OCI-LY7 (cell line): ENCODE results near the gene GABARAPL1. TPM values are rescaled to one million over a fixed set of nuclear protein-coding genes. Genes with fewer than 3 reads are reported as not detected.

Source experiments
- BruUV-seq: library from RNA; stranded (reverse); fragments of 400-500 nt; replicated peaks from 2 replicates; lab custom pipeline; 2021; lab: Mats Ljungman, UMichigan
- CTCF ChIA-PET: fragments of 300-600 bp; sonication (Branson Sonifier 250); formaldehyde crosslinking; loops from one replicate; lab custom pipeline; 2022; ENCODE audit warnings: antibody characterized with exemption; ENCODE audit not compliant: unreplicated experiment; lab: Charles Lee
- POLR2A ChIA-PET: fragments of 300-600 bp; sonication (Branson Sonifier 250); formaldehyde crosslinking; loops from one replicate; lab custom pipeline; 2022; ENCODE audit warnings: antibody characterized with exemption; lab: Charles Lee
- DNase-seq: peaks from one replicate; pipeline ENCODE4 v3.0.0-alpha.2; 2015; ENCODE audit warnings: low spot score
- H2AFZ ChIP-seq: fragments of 200-600 bp; sonication (generic), shearing (Covaris generic); 2 replicates; pipeline ENCODE4 v1.6.1; 2014; ENCODE audit warnings: mild to moderate bottlenecking, antibody characterized with exemption, low read length, moderate library complexity
- H3K27ac ChIP-seq: fragments of 200-600 bp; sonication (generic); 2 replicates; pipeline ENCODE4 v1.5.1; 2014; ENCODE audit warnings: mixed run types, low read depth, mild to moderate bottlenecking, moderate library complexity, low read length, inconsistent platforms; ENCODE audit not compliant: poor library complexity, severe bottlenecking
- H3K36me3 ChIP-seq: fragments of 200-600 bp; sonication (generic); 2 replicates; pipeline ENCODE4 v1.6.1; 2014; ENCODE audit warnings: mild to moderate bottlenecking, antibody characterized with exemption, low read length, moderate library complexity, mixed read lengths; ENCODE audit not compliant: insufficient read depth
- H3K4me1 ChIP-seq: fragments of 200-600 bp; sonication (generic); 2 replicates; pipeline ENCODE4 v1.5.1; 2014; ENCODE audit warnings: mild to moderate bottlenecking, low read length; ENCODE audit not compliant: insufficient read depth, poor library complexity, severe bottlenecking
- H3K4me2 ChIP-seq: fragments of 200-600 bp; sonication (generic); 2 replicates; pipeline ENCODE4 v1.6.1; 2014; ENCODE audit warnings: mild to moderate bottlenecking, low read length
- H3K4me3 ChIP-seq: fragments of 200-600 bp; sonication (generic); 2 replicates; pipeline ENCODE4 v1.5.1; 2014; ENCODE audit warnings: mild to moderate bottlenecking, low read depth, low read length; ENCODE audit not compliant: poor library complexity, severe bottlenecking
- H3K79me2 ChIP-seq: fragments of 200-600 bp; sonication (generic); 2 replicates; pipeline ENCODE4 v1.6.1; 2016; ENCODE audit warnings: low read depth, mild to moderate bottlenecking, low read length, moderate library complexity, mixed read lengths; ENCODE audit not compliant: insufficient read depth
- H3K9me2 ChIP-seq: fragments of 200-600 bp; sonication (generic); 2 replicates; pipeline ENCODE4 v1.6.1; 2016; ENCODE audit warnings: mild to moderate bottlenecking, low read length, mixed read lengths; ENCODE audit not compliant: insufficient read depth
- H3K9me3 ChIP-seq: fragments of 200-600 bp; sonication (generic); 2 replicates; pipeline ENCODE4 v1.6.1; 2014; ENCODE audit warnings: mild to moderate bottlenecking, mixed run types, low read length, mixed read lengths
- H4K20me1 ChIP-seq: fragments of 200-600 bp; sonication (generic); 2 replicates; pipeline ENCODE4 v1.6.1; 2014; ENCODE audit warnings: mild to moderate bottlenecking, antibody characterized with exemption, low read length, moderate library complexity, mixed read lengths; ENCODE audit not compliant: insufficient read depth
- CTCF ChIP-seq: fragments of 200-600 bp; sonication (generic); conservative IDR thresholded peaks from 2 replicates; pipeline ENCODE4 v1.5.1; 2014; ENCODE audit warnings: mild to moderate bottlenecking, antibody characterized with exemption, low read length, moderate library complexity, mixed read lengths
- EZH2phosphoT487 ChIP-seq: fragments of 200-600 bp; sonication (generic); IDR thresholded peaks from 2 replicates; pipeline ENCODE4 v1.6.1; 2018; ENCODE audit warnings: low read depth, borderline replicate concordance, mild to moderate bottlenecking, mixed run types, antibody characterized with exemption, low read length, moderate library complexity, mixed read lengths
- intact Hi-C: fragments of 100-400 bp; cut with micrococcal nuclease; formaldehyde crosslinking; loops from one replicate; pipeline ENCODE4 v1.10.0; 2022; ENCODE audit not compliant: unreplicated experiment
- total RNA-seq, 2 experiments: library from RNA; depleted of rRNA in 1 of 2; stranded (reverse); fragments of >200 nt in 1 of 2; shearing (Covaris generic) in 1 of 2; gene quantifications; 2 replicates each; pipeline ENCODE4 v1.2.3, GENCODE V29; 2014 to 2022

Gene GABARAPL1
- total RNA-seq, 2 experiments from 2014 or later: 34.2 to 52.4 TPM

- CTCF ChIA-PET: interaction anchor here (0.6 to 1.8 kb wide), 3 partner anchors 8 to 202 kb away, joined by 3 to 7 read pairs (median 4); no protein-coding TSS in a partner anchor
- peaks cover 66% of the 10 kb centered on the region for H3K9me3 ChIP-seq
- H3K9me2 ChIP-seq: no peaks in the 10 kb centered on the region
- H3K36me3 ChIP-seq: peaks cover 50% of the 10 kb centered on the region
- no peaks in the 10 kb centered on the region for H4K20me1 ChIP-seq
- intact Hi-C loops: loop anchor here (1.0 to 2.0 kb wide), 9 partner anchors 83 to 515 kb away; partner anchors contain the start of gene STYK1
- H3K4me3 ChIP-seq: no peak overlapping the region
- TF ChIP-seq EZH2phosphoT487 (no peak), CTCF (peak; percentile 99)
- peak overlapping the region; percentile 35 for H3K27ac ChIP-seq
- no peaks in the 10 kb centered on the region for H3K79me2 ChIP-seq
- no peak overlapping the region for H3K4me2 ChIP-seq
- peak; percentile 79 for DNase-seq
- no TSS peak for BruUV-seq
- POLR2A ChIA-PET: interaction anchor here (0.6 to 2.1 kb wide), 9 partner anchors 8 to 327 kb away, joined by 3 to 9 read pairs (median 3); no protein-coding TSS in a partner anchor
- peaks cover under 1% of the 10 kb centered on the region for H3K4me1 ChIP-seq
- no peak overlapping the region for H2AFZ ChIP-seq
These were observed 23.3 kb downstream of the GABARAPL1 start for GRCh38 chr12:10235761-10236631.

- BruUV-seq: no TSS peak
- ChIA-PET CTCF (interaction anchor here (1.8 kb wide), 1 partner anchor 9 kb away, joined by 7 read pairs; no protein-coding TSS in a partner anchor), POLR2A (interaction anchor here (0.6 to 2.1 kb wide), 5 partner anchors 15 to 240 kb away, joined by 3 to 9 read pairs (median 3); no protein-coding TSS in a partner anchor)
- Histone ChIP-seq H2AFZ (no peak overlapping the region), H3K36me3 (peaks cover 44% of the 10 kb centered on the region), H3K27ac (no peak overlapping the region), H3K4me1 (peaks cover 8% of the 10 kb centered on the region), H3K4me2 (no peak overlapping the region), H4K20me1 (no peaks in the 10 kb centered on the region), H3K9me3 (peaks cover 59% of the 10 kb centered on the region), H3K79me2 (no peaks in the 10 kb centered on the region), H3K9me2 (no peaks in the 10 kb centered on the region), H3K4me3 (no peak overlapping the region)
- intact Hi-C loops: loop anchor here (2.0 kb wide), 4 partner anchors 94 to 438 kb away; partner anchors contain the start of gene STYK1
- no peak for DNase-seq
- TF ChIP-seq EZH2phosphoT487 (no peak), CTCF (no peak)
These were observed 24.0 kb downstream of the GABARAPL1 start for GRCh38 chr12:10236720-10237119.
